Loucy (cell line): ENCODE data around the gene ZNF600.
"Not testable (repeated sequence)": the region's sequence is repeated elsewhere in the genome, so short reads cannot be mapped to it uniquely, and the experiment has no call there.

Experiments
- H2AFZ ChIP-seq: fragments of 200-600 bp; sonication (generic); 2 replicates; pipeline ENCODE4 v1.6.0; 2016; ENCODE audit warnings: antibody characterized with exemption, mild to moderate bottlenecking, low read length, moderate library complexity
- H3F3A ChIP-seq: fragments of 200-600 bp; 2 replicates; pipeline ENCODE4 v1.6.0; 2016; ENCODE audit warnings: antibody characterized with exemption, low read depth, mild to moderate bottlenecking
- H3K27me3 ChIP-seq: fragments of 200-600 bp; sonication (generic); 2 replicates; pipeline ENCODE4 v1.6.1; 2014; ENCODE audit warnings: low read length, mild to moderate bottlenecking; ENCODE audit not compliant: insufficient read depth, poor library complexity, severe bottlenecking
- H3K36me3 ChIP-seq: fragments of 200-600 bp; sonication (generic); 2 replicates; pipeline ENCODE4 v1.6.1; 2016; ENCODE audit warnings: low read length; ENCODE audit not compliant: insufficient read depth
- H3K4me1 ChIP-seq: fragments of 200-600 bp; sonication (generic); 2 replicates; pipeline ENCODE4 v1.5.1; 2014; ENCODE audit warnings: low read length, mild to moderate bottlenecking; ENCODE audit not compliant: insufficient read depth, poor library complexity, severe bottlenecking
- H3K4me2 ChIP-seq: fragments of 200-600 bp; sonication (generic); 2 replicates; pipeline ENCODE4 v1.6.0; 2014; ENCODE audit warnings: antibody characterized with exemption, low read length, low read depth, mild to moderate bottlenecking; ENCODE audit not compliant: poor library complexity, severe bottlenecking
- H3K4me3 ChIP-seq: fragments of 200-600 bp; sonication (generic); 2 replicates; pipeline ENCODE4 v1.5.1; 2014; ENCODE audit warnings: low read length, mild to moderate bottlenecking, mixed read lengths; ENCODE audit not compliant: poor library complexity, severe bottlenecking
- H3K79me2 ChIP-seq: fragments of 200-600 bp; sonication (generic); 2 replicates; pipeline ENCODE4 v1.6.1; 2014; ENCODE audit warnings: low read length; ENCODE audit not compliant: insufficient read depth
- H3K9ac ChIP-seq: fragments of 200-600 bp; sonication (generic); 2 replicates; pipeline ENCODE4 v1.6.0; 2014; ENCODE audit warnings: mild to moderate bottlenecking, low read depth, low read length, moderate library complexity; ENCODE audit not compliant: poor library complexity, severe bottlenecking
- H3K9me2 ChIP-seq: fragments of 200-600 bp; sonication (generic); replicated peaks from 2 replicates; pipeline ENCODE4 v1.6.1; 2016; ENCODE audit warnings: low read depth, low read length, mixed read lengths
- H3K9me3 ChIP-seq: fragments of 200-600 bp; sonication (generic); 2 replicates; pipeline ENCODE4 v1.6.1; 2014; ENCODE audit warnings: mild to moderate bottlenecking, antibody characterized with exemption, low read length, low read depth; ENCODE audit not compliant: insufficient read depth
- H4K20me1 ChIP-seq: fragments of 200-600 bp; sonication (generic); 2 replicates; pipeline ENCODE4 v1.6.0; 2014; ENCODE audit warnings: antibody characterized with exemption, low read length, mild to moderate bottlenecking; ENCODE audit not compliant: insufficient read depth, poor library complexity, severe bottlenecking
- EZH2phosphoT487 ChIP-seq: fragments of 200-600 bp; IDR thresholded peaks from 2 replicates; pipeline ENCODE4 v1.6.1; 2018; ENCODE audit warnings: antibody characterized with exemption, mild to moderate bottlenecking, moderate library complexity, borderline replicate concordance
- TF ChIP-seq, protein P1 (sequence below): fragments of 200-600 bp; sonication (generic); conservative IDR thresholded peaks from 2 replicates; pipeline ENCODE4 v1.5.1; 2014; ENCODE audit warnings: mild to moderate bottlenecking, antibody characterized with exemption, low read length

ZNF600 gene

DNA sequence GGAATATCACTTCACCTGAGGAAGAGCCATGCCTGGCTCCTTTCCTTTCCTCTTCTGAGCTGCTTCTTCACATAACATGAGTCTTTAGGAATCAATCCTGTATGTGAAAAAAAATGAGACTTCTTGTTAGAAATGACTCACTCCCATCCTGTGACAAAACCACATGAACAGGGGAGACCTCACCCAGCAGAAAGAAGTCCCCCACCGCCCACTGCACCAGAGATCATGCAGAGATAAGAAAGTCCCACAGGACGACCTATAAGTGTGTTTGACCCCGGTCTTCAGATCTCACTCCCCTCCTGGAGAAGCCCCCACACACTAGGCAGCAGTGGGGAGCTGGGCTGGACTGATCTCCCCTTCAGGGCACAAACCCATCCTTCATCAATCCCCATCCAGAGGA, 7.8 kb downstream of the ZNF600 start:
- Histone ChIP-seq H3K79me2 (no peaks in the 10 kb centered on the region; the same call in 1 of the 2 replicates), H3K4me1 (peaks cover 16% of the 10 kb centered on the region), H3K36me3 (no peaks in the 10 kb centered on the region), H3K9me3 (no peaks in the 10 kb centered on the region), H3K9me2 (no peaks in the 10 kb centered on the region), H3F3A (no peaks in the 10 kb centered on the region), H3K9ac (no peak overlapping the region), H3K4me2 (peak overlapping the region; percentile 11), H2AFZ (no peak overlapping the region), H3K27me3 (no peaks in the 10 kb centered on the region), H3K4me3 (no peak overlapping the region), H4K20me1 (no peaks in the 10 kb centered on the region)
- TF ChIP-seq, protein P1, sequence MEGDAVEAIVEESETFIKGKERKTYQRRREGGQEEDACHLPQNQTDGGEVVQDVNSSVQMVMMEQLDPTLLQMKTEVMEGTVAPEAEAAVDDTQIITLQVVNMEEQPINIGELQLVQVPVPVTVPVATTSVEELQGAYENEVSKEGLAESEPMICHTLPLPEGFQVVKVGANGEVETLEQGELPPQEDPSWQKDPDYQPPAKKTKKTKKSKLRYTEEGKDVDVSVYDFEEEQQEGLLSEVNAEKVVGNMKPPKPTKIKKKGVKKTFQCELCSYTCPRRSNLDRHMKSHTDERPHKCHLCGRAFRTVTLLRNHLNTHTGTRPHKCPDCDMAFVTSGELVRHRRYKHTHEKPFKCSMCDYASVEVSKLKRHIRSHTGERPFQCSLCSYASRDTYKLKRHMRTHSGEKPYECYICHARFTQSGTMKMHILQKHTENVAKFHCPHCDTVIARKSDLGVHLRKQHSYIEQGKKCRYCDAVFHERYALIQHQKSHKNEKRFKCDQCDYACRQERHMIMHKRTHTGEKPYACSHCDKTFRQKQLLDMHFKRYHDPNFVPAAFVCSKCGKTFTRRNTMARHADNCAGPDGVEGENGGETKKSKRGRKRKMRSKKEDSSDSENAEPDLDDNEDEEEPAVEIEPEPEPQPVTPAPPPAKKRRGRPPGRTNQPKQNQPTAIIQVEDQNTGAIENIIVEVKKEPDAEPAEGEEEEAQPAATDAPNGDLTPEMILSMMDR, result no peak
- no peak for TF ChIP-seq EZH2phosphoT487

DNA sequence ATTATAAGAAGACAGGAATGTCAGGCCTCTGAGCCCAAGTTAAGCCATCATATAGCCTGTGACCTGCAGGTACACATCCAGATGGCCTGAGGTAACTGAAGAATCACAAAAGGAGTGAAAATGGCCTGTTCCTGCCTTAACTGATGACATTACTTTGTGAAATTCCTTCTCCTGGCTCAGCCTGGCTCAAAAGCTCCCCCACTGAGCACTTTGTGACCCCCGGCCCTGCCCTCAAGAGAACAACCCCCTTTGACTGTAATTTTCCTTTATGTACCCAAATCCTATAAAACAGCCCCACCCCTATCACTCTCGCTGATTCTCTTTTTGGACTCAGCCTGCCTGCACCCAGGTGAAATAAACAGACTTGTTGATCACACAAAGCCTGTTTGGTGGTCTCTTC, 30.1 kb downstream of the ZNF600 start:
- not testable (repeated sequence) for H3K27me3 ChIP-seq, H3K4me3 ChIP-seq, H3K4me1 ChIP-seq, H3K4me2 ChIP-seq, H3F3A ChIP-seq, H3K9ac ChIP-seq, H3K36me3 ChIP-seq, H3K9me3 ChIP-seq, H3K79me2 ChIP-seq, H4K20me1 ChIP-seq, H2AFZ ChIP-seq, H3K9me2 ChIP-seq

DNA sequence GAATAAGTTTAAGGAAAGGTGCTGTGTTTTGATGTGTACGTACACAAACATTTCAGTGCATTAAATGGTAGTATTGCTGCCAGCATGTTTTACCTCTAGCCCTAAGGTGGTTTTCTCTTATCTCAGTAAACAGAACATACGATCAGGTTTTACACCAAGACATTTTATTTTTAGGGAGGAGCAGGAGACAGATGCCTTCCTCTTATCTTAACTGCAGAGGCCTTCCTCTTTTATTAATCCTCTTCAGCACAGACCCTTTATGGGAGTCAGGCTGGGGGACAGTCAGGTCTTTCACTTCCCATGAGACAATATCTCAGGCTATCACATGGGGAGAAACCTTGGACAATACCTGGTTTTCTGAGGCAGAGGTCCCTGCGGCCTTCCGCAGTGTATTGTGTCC, 36.8 kb downstream of the ZNF600 start:
- peaks cover 16% of the 10 kb centered on the region for H3K4me1 ChIP-seq
- H3K9me3 ChIP-seq, result no peaks in the 10 kb centered on the region
- no peak overlapping the region for H3K9ac ChIP-seq
- TF ChIP-seq EZH2phosphoT487, result no peak
- TF ChIP-seq, protein P1, result no peak
- H4K20me1 ChIP-seq, result no peaks in the 10 kb centered on the region
- no peaks in the 10 kb centered on the region for H3K27me3 ChIP-seq
- no peaks in the 10 kb centered on the region for H3F3A ChIP-seq
- 0 out of 2 replicates have a peak overlapping the region, but pooled peaks have one; percentile 45 for H2AFZ ChIP-seq
- H3K9me2 ChIP-seq, result no peaks in the 10 kb centered on the region
- H3K36me3 ChIP-seq, result no peaks in the 10 kb centered on the region
- H3K79me2 ChIP-seq, result no peaks in the 10 kb centered on the region
- peak overlapping the region; percentile 41 for H3K4me2 ChIP-seq
- no peak overlapping the region for H3K4me3 ChIP-seq

DNA sequence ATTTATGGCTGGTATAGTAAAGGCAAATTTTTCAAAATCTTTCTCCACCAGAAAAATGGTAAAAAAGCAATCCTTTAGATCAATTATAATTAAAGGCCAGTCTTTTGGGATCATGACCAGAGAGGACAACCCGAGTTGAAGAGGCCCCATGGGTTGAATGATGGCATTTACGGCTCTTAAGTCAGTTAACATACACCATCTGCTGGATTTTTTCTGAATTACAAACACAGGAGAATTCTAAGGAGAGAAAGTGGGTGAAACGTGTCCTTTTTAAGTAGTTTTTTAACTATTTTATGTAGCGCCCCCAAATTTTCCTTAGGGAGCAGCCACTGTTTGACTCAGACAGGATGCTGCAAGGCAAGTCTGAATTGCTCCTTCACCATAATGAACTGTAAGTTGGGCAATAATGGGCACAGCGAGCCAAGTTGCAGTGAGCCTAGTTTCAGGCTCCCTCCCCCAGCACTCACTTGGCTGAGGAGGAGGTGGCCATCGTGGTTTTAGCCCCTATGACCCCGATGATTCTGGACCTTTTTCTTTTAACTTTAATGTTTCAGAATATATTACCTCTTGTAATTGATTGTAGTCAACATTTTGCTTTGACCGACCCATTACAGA, 38.1 kb downstream of the ZNF600 start:
- H3K4me1 ChIP-seq, result peaks cover 16% of the 10 kb centered on the region
- no peaks in the 10 kb centered on the region for H3K9me2 ChIP-seq
- no peaks in the 10 kb centered on the region for H3K9me3 ChIP-seq
- TF ChIP-seq EZH2phosphoT487, result no peak
- TF ChIP-seq, protein P1, result peak; percentile 46
- H3K4me2 ChIP-seq, result no peak overlapping the region
- H2AFZ ChIP-seq, result no peak overlapping the region
- H3K9ac ChIP-seq, result no peak overlapping the region
- H3F3A ChIP-seq, result no peaks in the 10 kb centered on the region
- no peaks in the 10 kb centered on the region for H3K27me3 ChIP-seq
- H4K20me1 ChIP-seq, result no peaks in the 10 kb centered on the region
- no peaks in the 10 kb centered on the region for H3K79me2 ChIP-seq
- H3K36me3 ChIP-seq, result no peaks in the 10 kb centered on the region
- no peak overlapping the region for H3K4me3 ChIP-seq

DNA sequence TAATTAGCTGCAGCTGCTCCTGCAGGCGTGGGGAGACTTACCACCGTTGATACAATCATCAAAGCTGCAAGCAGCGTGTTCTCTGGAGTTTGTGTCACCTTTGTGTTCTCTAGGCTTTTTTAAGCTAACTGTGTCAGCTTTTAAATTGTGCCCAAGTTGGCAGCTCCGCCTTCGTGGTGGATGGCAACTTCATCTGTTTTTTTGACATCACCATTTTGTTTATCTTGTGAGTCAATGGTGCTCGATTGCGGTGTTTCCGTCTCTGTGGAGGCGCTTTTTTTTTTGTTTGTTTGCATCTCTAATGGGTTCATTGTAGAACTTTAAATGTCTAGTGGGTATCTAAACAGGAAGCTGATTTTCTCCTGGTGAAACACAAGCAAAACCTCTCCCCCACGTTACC, 40.7 kb downstream of the ZNF600 start:
- H3F3A ChIP-seq, H3K4me2 ChIP-seq, H3K9ac ChIP-seq, H4K20me1 ChIP-seq, H3K4me3 ChIP-seq, H3K79me2 ChIP-seq, H2AFZ ChIP-seq, H3K9me3 ChIP-seq, H3K27me3 ChIP-seq, H3K36me3 ChIP-seq, H3K9me2 ChIP-seq: not testable (repeated sequence)
- peaks cover 21% of the 10 kb centered on the region for H3K4me1 ChIP-seq
